K562 (cell line): ENCODE measurements around the gene CRTC3. TPM values are rescaled to one million over a fixed set of nuclear protein-coding genes. Genes with fewer than 3 reads are reported as not detected.

Source experiments
- DACH1 ChIP-seq: fragments of 450-650 bp; IDR thresholded peaks from 2 replicates; pipeline ENCODE4 v1.6.1; 2018; ENCODE audit not compliant: partially characterized antibody
- ELF4 ChIP-seq: fragments of 450-650 bp; formaldehyde crosslinking; IDR thresholded peaks from 2 replicates; pipeline ENCODE4 v1.4.0; 2022; ENCODE audit warnings: missing genetic modification characterization
- GABPA ChIP-seq: fragments of 200-800 bp; sonication (Bioruptor generic); conservative IDR thresholded peaks from 2 replicates; pipeline ENCODE4 v1.6.1; 2016; ENCODE audit warnings: low read depth, missing genetic modification characterization, missing compliant biosample characterization
- GTF2A2 ChIP-seq: IDR thresholded peaks from 2 replicates; pipeline ENCODE4 v1.6.1; 2016; ENCODE audit warnings: mild to moderate bottlenecking, missing genetic modification characterization, missing compliant biosample characterization
- KLF6 ChIP-seq: fragments of 250-450 bp; sonication (Bioruptor Pico); IDR thresholded peaks from 2 replicates; pipeline ENCODE4 v1.4.0; 2020; ENCODE audit warnings: mild to moderate bottlenecking, moderate library complexity, borderline replicate concordance
- MITF ChIP-seq: IDR thresholded peaks from 2 replicates; pipeline ENCODE4 v1.6.1; 2014; ENCODE audit warnings: antibody characterized with exemption
- NFE2 ChIP-seq: IDR thresholded peaks from 2 replicates; pipeline ENCODE4 v1.6.1; 2014; ENCODE audit warnings: antibody characterized with exemption, low read depth
- NR3C1 ChIP-seq: sonication (generic); formaldehyde crosslinking; IDR thresholded peaks from 2 replicates; pipeline ENCODE4 v1.8.1; 2022; ENCODE audit warnings: missing genetic modification reagents
- ZNF316 ChIP-seq: fragments of 450-650 bp; IDR thresholded peaks from 2 replicates; pipeline ENCODE4 v1.6.1; 2016
- ZNF324 ChIP-seq: fragments of 250-450 bp; sonication (Bioruptor Pico); IDR thresholded peaks from 2 replicates; pipeline ENCODE4 v1.4.0; 2020; ENCODE audit warnings: mild to moderate bottlenecking
- ZNF431 ChIP-seq: sonication (generic); formaldehyde crosslinking; IDR thresholded peaks from 2 replicates; pipeline ENCODE4 v1.8.0; 2022; ENCODE audit warnings: mild to moderate bottlenecking, missing genetic modification reagents
- ZNF551 ChIP-seq: fragments of 250-450 bp; sonication (Bioruptor Pico); IDR thresholded peaks from 2 replicates; pipeline ENCODE4 v1.5.0; 2021; ENCODE audit warnings: mild to moderate bottlenecking, moderate library complexity
- ZNF583 ChIP-seq: fragments of 250-450 bp; sonication (Bioruptor Pico); IDR thresholded peaks from 2 replicates; pipeline ENCODE4 v1.4.0; 2020
- ZNF785 ChIP-seq: fragments of 250-450 bp; sonication (Bioruptor Pico); IDR thresholded peaks from 2 replicates; pipeline ENCODE4 v1.4.0; 2020; ENCODE audit warnings: mild to moderate bottlenecking
- polyA plus RNA-seq, 8 experiments: library from polyadenylated mRNA; depleted of rRNA in 4 of 8; stranded (reverse) in 5 of 8; unstranded in 3 of 8; fragments of >200 nt; fragmentation: Nextera tagmentation in 2 of 8; fragmentation: Illumina TruSeq in 1 of 8; extraction: Ambion mirVana in 2 of 8; extraction: Trizol in 1 of 8; gene quantifications; 2 replicates each; pipeline versions ENCODE4 v1.2.1 to v1.2.3, GENCODE V29; 2011 to 2014; ENCODE audit warnings: inconsistent platforms in 1 of 8, missing spikeins in 1 of 8
- total RNA-seq, 7 experiments: library from RNA; depleted of rRNA in 6 of 7; stranded (reverse); fragments of >200 nt in 6 of 7; fragmentation: Illumina TruSeq in 2 of 7; extraction: Trizol in 2 of 7; gene quantifications; 2 replicates each; pipeline versions ENCODE4 v1.2.1 to v1.2.3, GENCODE V29; 2011 to 2021; ENCODE audit warnings: low replicate concordance in 1 of 7
- TF ChIP-seq, protein P1 (sequence below): fragments of 250-450 bp; sonication (Bioruptor Pico); IDR thresholded peaks from 2 replicates; pipeline ENCODE4 v1.5.0; 2020; ENCODE audit warnings: mild to moderate bottlenecking
- TF ChIP-seq, protein P2 (sequence below), 2 experiments: fragments of 450-650 bp; IDR thresholded peaks; 2 replicates each; pipeline ENCODE4 v1.6.1; 2016; ENCODE audit warnings: mild to moderate bottlenecking in 2 of 2, borderline replicate concordance in 1 of 2, low read depth in 1 of 2, moderate library complexity in 1 of 2

CRTC3 gene
- total and polyA plus RNA-seq, 9 of the 15 experiments (the other 6 are each of a cell fraction or from before 2014, with no cell fraction given): 1.2 to 19.0 (median 11.6) TPM

DNA sequence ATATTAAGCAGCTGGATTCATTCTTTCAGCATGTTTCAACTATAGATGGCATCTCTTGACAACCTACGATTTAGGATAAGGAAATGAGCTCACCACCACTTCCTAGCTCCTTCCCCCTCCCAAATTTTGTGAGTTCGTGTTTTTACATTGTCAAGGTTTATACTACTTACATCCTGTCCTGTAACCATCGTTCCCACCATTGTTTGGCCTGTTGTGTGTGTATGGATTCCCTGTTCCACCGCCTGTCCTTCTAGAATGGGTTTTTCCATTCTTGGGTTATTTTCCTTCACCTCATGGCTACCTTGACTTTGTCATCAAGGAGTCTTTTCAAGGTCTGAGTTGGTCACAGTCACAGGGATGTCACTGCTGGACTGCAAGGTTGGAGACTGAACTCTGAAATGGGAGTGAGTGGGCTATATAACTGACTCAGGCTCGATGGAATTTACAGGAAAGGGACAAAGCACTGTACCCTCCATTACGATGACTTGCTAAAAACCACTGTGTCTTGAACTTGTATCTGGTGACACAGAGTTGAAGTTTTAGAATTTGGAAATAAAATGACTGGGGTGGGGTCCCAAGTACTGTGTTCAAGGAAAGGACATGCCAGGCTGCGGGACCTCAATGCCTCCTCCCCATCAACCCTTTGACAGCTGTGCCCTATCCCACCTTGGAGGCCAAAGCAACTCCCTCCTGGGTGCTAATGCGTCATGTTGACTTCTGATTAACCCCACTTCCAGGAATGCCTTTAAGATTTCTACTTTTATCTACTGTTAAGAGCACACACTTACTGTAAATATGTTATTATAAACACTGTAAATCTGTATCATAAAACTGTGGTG lies 120.6 kb downstream of the CRTC3 start (continued):
- TF ChIP-seq DACH1: no peak
- TF ChIP-seq ELF4: peak; percentile 8; the same call in 1 of the 2 replicates
- peak; percentile 91 for TF ChIP-seq NFE2
- TF ChIP-seq GTF2A2 (tag): no peak
- TF ChIP-seq GABPA (tag): peak; percentile 61
- peak; percentile 39; the same call in 1 of the 2 replicates for TF ChIP-seq KLF6 (CRISPR knock-in tag)
- TF ChIP-seq ZNF583 (CRISPR knock-in tag): peak; percentile 84; the same call in 1 of the 2 replicates
- peak; percentile 11; the same call in 1 of the 2 replicates for TF ChIP-seq ZNF324
- TF ChIP-seq ZNF785 (CRISPR knock-in tag): no peak
- TF ChIP-seq, protein P1, sequence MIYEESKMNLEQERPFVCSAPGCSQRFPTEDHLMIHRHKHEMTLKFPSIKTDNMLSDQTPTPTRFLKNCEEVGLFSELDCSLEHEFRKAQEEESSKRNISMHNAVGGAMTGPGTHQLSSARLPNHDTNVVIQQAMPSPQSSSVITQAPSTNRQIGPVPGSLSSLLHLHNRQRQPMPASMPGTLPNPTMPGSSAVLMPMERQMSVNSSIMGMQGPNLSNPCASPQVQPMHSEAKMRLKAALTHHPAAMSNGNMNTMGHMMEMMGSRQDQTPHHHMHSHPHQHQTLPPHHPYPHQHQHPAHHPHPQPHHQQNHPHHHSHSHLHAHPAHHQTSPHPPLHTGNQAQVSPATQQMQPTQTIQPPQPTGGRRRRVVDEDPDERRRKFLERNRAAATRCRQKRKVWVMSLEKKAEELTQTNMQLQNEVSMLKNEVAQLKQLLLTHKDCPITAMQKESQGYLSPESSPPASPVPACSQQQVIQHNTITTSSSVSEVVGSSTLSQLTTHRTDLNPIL: peak; percentile 77; the same call in 1 of the 2 replicates
- no peak for TF ChIP-seq ZNF551
- no peak for TF ChIP-seq ZNF431 (CRISPR knock-in tag)
- no peak for TF ChIP-seq MITF
- TF ChIP-seq ZNF316: peak; percentile 96
- TF ChIP-seq, protein P2, sequence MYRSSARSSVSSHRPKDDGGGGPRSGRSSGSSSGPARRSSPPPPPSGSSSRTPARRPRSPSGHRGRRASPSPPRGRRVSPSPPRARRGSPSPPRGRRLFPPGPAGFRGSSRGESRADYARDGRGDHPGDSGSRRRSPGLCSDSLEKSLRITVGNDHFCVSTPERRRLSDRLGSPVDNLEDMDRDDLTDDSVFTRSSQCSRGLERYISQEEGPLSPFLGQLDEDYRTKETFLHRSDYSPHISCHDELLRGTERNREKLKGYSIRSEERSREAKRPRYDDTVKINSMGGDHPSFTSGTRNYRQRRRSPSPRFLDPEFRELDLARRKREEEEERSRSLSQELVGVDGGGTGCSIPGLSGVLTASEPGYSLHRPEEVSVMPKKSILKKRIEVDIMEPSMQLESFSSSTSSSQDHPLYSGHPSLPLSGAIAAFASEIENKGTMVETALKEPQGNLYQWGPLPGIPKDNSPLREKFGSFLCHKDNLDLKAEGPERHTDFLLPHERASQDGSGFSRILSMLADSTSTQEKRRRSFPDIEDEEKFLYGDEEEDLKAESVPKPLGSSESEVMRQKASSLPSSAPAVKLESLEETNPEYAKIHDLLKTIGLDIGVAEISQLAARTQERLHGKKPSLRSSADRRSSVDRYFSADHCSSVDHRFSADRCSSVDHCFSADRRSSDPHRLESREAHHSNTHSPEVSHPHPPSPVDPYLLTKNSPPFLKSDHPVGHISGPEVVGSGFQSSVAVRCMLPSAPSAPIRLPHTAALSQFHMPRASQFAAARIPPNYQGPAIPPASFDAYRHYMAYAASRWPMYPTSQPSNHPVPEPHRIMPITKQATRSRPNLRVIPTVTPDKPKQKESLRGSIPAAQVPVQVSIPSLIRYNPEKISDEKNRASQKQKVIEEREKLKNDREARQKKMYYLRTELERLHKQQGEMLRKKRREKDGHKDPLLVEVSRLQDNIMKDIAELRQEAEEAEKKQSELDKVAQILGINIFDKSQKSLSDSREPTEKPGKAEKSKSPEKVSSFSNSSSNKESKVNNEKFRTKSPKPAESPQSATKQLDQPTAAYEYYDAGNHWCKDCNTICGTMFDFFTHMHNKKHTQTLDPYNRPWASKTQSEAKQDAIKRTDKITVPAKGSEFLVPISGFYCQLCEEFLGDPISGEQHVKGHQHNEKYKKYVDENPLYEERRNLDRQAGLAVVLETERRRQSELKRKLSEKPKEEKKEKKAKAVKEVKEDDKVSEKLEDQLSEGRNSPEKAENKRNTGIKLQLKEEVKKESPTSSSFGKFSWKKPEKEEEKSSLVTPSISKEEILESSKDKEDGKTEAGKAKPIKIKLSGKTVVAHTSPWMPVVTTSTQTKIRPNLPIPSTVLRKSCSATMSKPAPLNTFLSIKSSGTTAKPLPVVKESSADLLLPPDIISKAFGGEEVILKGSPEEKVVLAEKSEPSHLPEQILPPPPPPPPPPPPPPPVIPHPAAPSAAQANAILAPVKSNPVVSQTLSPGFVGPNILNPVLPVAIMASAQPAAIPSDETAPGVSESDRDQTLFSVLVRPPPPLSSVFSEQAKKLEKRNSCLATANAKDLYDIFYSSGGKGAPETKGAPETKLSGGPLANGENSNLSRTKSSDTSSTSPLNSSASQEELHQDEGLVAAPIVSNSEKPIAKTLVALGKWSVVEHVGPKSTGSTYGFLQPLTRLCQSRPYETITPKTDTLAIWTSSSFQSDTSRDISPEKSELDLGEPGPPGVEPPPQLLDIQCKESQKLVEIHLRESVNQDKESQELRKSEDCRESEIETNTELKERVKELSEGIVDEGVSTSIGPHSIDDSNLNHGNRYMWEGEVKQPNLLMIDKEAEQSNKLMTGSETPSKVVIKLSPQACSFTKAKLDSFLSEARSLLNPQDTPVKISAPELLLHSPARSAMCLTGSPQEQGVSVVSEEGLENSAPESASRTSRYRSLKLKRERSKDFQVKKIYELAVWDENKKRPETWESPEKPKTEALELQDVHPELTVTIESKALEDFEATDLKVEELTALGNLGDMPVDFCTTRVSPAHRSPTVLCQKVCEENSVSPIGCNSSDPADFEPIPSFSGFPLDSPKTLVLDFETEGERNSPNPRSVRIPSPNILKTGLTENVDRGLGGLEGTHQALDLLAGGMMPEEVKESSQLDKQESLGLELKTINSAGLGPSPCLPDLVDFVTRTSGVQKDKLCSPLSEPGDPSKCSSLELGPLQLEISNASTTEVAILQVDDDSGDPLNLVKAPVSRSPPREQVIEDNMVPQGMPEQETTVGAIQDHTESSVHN (IDR thresholded peaks at IDR 0.05; ENCODE audit: borderline replicate concordance in 1 of 2, low read depth in 1 of 2): 0 out of 4 replicates have a peak, but pooled peaks of 1 of the 2 experiments have one; percentile 18
- no peak for TF ChIP-seq NR3C1 (CRISPR knock-in tag)
